Fibroblast of villous mesenchyme (primary cell): ENCODE data around the gene PDZD2. TPM values are rescaled to one million over a fixed set of nuclear protein-coding genes. Genes with fewer than 3 reads are reported as not detected.

Source experiments
- DNase-seq: peaks from one replicate; pipeline ENCODE4 v3.0.0-alpha.2; 2010; ENCODE audit warnings: low read depth
- H3K4me3 ChIP-seq: 2 replicates; pipeline ENCODE4 v1.5.1; 2011; ENCODE audit warnings: low read depth, mild to moderate bottlenecking, low read length
- total RNA-seq: library from RNA; depleted of rRNA; stranded (reverse); fragments of >200 nt; gene quantifications from 2 replicates; pipeline ENCODE4 v1.2.3, GENCODE V29; 2012
- TF ChIP-seq, protein P1 (sequence below): IDR thresholded peaks from 2 replicates; pipeline ENCODE4 v1.5.1; 2012; ENCODE audit warnings: low read depth, mild to moderate bottlenecking, low read length; ENCODE audit not compliant: insufficient read depth

PDZD2 gene
- total RNA-seq, 1 donor: 2.6 TPM

DNA sequence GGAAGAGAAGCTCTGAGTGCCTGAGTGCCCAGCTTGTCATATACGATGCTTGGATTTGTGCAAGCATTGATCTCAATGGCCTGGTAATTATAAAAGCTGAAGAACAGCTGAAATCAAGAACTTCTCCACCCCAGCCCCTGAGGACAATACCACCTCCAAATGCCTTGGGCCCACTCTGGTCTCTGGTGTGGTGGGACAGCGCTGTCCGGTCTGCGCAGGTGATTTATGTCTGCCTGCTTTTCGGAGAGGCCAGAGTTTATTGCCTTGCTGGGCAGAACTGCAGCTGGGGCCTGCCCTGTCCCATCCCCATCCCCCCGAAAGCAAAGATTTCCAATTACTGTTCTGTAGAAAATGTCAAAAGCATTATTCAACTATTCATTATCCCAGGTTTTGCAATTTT lies 1.1 kb upstream of the PDZD2 start:
- TF ChIP-seq, protein P1, sequence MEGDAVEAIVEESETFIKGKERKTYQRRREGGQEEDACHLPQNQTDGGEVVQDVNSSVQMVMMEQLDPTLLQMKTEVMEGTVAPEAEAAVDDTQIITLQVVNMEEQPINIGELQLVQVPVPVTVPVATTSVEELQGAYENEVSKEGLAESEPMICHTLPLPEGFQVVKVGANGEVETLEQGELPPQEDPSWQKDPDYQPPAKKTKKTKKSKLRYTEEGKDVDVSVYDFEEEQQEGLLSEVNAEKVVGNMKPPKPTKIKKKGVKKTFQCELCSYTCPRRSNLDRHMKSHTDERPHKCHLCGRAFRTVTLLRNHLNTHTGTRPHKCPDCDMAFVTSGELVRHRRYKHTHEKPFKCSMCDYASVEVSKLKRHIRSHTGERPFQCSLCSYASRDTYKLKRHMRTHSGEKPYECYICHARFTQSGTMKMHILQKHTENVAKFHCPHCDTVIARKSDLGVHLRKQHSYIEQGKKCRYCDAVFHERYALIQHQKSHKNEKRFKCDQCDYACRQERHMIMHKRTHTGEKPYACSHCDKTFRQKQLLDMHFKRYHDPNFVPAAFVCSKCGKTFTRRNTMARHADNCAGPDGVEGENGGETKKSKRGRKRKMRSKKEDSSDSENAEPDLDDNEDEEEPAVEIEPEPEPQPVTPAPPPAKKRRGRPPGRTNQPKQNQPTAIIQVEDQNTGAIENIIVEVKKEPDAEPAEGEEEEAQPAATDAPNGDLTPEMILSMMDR: no peak
- DNase-seq: no peak
- H3K4me3 ChIP-seq: no peak overlapping the region

- H3K4me3 ChIP-seq: peak overlapping the region; percentile 64
- no peak for DNase-seq
- TF ChIP-seq, protein P1: no peak
These were observed 586 bp upstream of the PDZD2 start for GRCh38 chr5:31638345-31638744.

DNA sequence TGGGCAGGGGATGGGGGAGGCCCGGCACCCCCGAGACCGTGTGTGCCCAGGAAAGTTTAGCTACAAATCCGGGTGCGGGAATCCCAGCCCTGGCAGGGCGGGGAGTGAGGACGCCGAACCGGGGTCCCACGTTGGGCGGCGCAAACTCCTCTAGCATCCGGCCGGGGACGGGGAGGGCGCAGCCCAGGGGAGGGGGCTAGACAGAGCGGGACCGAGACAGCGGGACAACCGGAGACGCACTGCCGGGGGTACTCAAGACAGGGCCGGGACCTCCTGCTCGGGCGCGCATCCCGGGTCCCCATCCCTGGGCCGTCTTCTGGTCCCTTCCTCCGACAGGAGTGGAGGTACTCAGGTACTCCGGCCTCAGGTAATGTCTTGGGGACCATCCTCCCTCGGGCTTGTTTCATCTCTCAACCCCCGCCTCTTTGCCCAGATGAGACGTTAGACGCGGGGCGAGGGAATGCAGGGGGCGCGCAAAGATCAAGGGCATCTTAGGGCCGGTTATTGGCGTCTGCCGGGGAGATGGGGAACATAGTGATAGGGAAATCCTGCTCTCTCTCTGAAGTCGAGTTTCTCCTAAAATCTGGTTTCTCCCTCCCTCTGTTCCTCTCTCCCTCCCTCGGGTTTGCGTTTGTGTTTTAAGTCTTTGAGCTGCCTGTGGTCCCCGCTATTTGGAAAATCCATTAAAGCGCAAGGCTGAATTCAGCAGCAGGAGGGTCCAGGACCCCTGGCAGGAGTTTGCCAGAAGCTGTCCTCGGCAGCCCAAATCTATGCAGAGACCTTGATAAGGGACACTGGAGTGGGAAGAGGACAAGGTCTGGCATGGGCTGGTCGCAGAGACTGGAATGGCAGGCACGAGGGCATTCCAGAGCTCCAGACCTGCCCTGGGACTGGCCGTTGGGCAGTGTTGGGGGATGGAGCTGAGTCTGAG lies 815 bp downstream of the PDZD2 start:
- DNase-seq: no peak
- TF ChIP-seq, protein P1: no peak
- H3K4me3 ChIP-seq: peak overlapping the region; percentile 6

DNA sequence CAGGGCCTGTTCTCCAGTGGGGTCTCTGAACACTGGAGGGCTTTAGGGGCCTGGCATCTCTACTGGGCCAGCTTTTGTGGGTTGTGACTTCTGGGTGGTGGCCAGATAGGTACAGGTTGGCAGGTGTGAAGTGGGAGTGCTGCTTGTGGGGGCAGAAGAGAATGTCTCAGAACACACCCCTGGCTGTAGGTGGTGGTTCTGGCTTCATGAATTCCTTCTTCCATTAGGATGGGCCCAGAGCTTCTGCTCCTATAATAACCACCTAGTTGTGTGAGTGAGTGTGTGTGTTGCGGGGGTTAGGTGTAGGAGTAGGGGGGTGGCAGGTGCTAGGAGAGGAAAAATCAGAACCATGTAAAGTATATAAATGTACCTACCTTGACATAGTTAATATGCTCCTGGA lies 1.6 kb downstream of the PDZD2 start:
- DNase-seq: no peak
- no peak overlapping the region for H3K4me3 ChIP-seq
- TF ChIP-seq, protein P1: no peak

DNA sequence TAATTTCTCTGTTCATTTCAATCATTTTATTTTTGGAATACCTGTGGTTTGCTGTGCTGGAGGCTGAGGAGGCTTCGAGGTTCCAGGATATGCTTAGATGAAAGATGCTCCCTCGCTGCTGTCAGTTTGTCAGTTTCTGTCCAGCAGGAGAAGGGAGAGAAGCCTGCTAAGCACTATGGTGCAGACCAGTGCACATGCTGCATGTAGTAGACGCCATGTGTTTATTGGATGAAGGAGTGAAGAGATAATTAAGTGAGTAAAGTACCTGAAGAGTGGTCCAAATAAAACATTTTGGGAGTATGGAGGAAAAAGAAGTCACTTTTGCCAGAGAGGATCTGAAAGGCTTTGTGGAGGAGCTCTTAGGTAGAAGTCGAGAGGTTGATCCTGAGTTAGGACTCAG lies 2.1 kb downstream of the PDZD2 start:
- no peak overlapping the region for H3K4me3 ChIP-seq
- DNase-seq: no peak
- TF ChIP-seq, protein P1: no peak

DNA sequence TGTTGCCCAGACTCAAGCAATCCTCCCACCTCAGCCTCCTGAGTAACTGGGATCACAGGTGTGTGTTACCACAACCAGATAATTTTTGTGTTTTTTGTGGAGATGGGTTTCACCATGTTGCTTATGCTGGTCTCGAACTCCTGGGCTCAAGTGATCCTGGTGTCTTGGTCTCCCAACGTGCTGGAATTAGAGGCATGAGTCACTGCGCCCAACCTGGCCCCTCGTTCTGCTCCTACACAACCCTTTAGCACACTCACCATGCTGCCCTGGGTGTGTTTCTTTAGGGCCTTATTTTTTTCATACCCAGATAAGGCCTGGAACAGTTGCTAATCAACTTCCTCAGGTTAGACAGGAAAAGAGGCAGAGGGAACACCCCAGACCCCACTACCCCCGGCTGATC lies 2.6 kb downstream of the PDZD2 start:
- H3K4me3 ChIP-seq: no peak overlapping the region
- TF ChIP-seq, protein P1: no peak
- no peak for DNase-seq
